Liver (tissue), 9 donors: ENCODE measurements around the gene LPIN3. TPM values are rescaled to one million over a fixed set of nuclear protein-coding genes. Genes with fewer than 3 reads are reported as not detected.

Experiments
- DNase-seq: peaks from one replicate; pipeline ENCODE4 v3.0.0-alpha.2; 2017; ENCODE audit warnings: low spot score
- H3K27ac ChIP-seq, 2 donors: one replicate each; pipeline ENCODE4 v1.7.0; 2013; ENCODE audit warnings: inconsistent platforms in 2 of 2, low read length in 2 of 2, control low read depth in 1 of 2, low read depth in 1 of 2, mild to moderate bottlenecking in 1 of 2
- H3K27me3 ChIP-seq, 4 donors: one replicate each; pipeline versions ENCODE4 v1.6.1 to v1.7.0; 2013; ENCODE audit warnings: low read length in 3 of 4, inconsistent platforms in 1 of 4, mild to moderate bottlenecking in 1 of 4, moderate library complexity in 1 of 4; ENCODE audit not compliant: control insufficient read depth in 4 of 4, insufficient read depth in 4 of 4
- H3K36me3 ChIP-seq, 4 donors: one replicate each; pipeline versions ENCODE4 v1.6.1 to v1.7.0; 2013; ENCODE audit warnings: low read length in 3 of 4, mild to moderate bottlenecking in 3 of 4, low read depth in 1 of 4, moderate library complexity in 1 of 4; ENCODE audit not compliant: control insufficient read depth in 4 of 4, insufficient read depth in 3 of 4
- H3K4me1 ChIP-seq, 4 donors: one replicate each; pipeline versions ENCODE4 v1.6.1 to v1.7.0; 2013; ENCODE audit warnings: low read length in 3 of 4, mild to moderate bottlenecking in 3 of 4, moderate library complexity in 1 of 4; ENCODE audit not compliant: control insufficient read depth in 4 of 4, insufficient read depth in 4 of 4
- H3K4me3 ChIP-seq, 3 donors: one replicate each; pipeline versions ENCODE4 v1.6.1 to v1.7.0; 2013; ENCODE audit warnings: low read length in 3 of 3, control low read depth in 1 of 3, low read depth in 1 of 3, mild to moderate bottlenecking in 1 of 3
- H3K9ac ChIP-seq, 2 donors: one replicate each; pipeline ENCODE4 v1.7.0; 2013; ENCODE audit warnings: low read length in 2 of 2, mild to moderate bottlenecking in 2 of 2, moderate library complexity in 2 of 2, control low read depth in 1 of 2, low read depth in 1 of 2
- H3K9me3 ChIP-seq, 4 donors: one replicate each; pipeline versions ENCODE4 v1.6.1 to v1.7.0; 2013; ENCODE audit warnings: low read length in 3 of 4; ENCODE audit not compliant: control insufficient read depth in 4 of 4
- FOXA1 ChIP-seq: IDR thresholded peaks from 2 replicates; pipeline ENCODE4 v1.6.1; 2016; ENCODE audit warnings: antibody characterized with exemption
- FOXA2 ChIP-seq: IDR thresholded peaks from 2 replicates; pipeline ENCODE4 v1.6.1; 2016; ENCODE audit warnings: antibody characterized with exemption
- GABPA ChIP-seq, 2 donors: IDR thresholded peaks in 1 of 2; conservative IDR thresholded peaks in 1 of 2; 2 replicates each; pipeline ENCODE4 v1.6.1; 2016; ENCODE audit warnings: antibody characterized with exemption in 2 of 2, mild to moderate bottlenecking in 1 of 2, moderate library complexity in 1 of 2
- HNF4A ChIP-seq, 2 donors: conservative IDR thresholded peaks; 2 replicates each; pipeline ENCODE4 v1.6.1; 2016; ENCODE audit warnings: antibody characterized with exemption in 2 of 2, mild to moderate bottlenecking in 2 of 2
- HNF4G ChIP-seq: IDR thresholded peaks from 2 replicates; pipeline ENCODE4 v1.6.1; 2016; ENCODE audit warnings: antibody characterized with exemption
- JUND ChIP-seq, 2 donors: IDR thresholded peaks; 2 replicates each; pipeline ENCODE4 v1.6.1; 2016; ENCODE audit warnings: antibody characterized with exemption in 2 of 2
- NR2F2 ChIP-seq: IDR thresholded peaks from 2 replicates; pipeline ENCODE4 v1.6.1; 2016; ENCODE audit warnings: antibody characterized with exemption
- RAD21 ChIP-seq, 2 donors: IDR thresholded peaks; 2 replicates each; pipeline ENCODE4 v1.6.1; 2016; ENCODE audit warnings: antibody characterized with exemption in 2 of 2, mild to moderate bottlenecking in 2 of 2
- RXRA ChIP-seq, 2 donors: IDR thresholded peaks; 2 replicates each; pipeline ENCODE4 v1.6.1; 2017 to 2018; ENCODE audit warnings: antibody characterized with exemption in 2 of 2, mild to moderate bottlenecking in 1 of 2
- SP1 ChIP-seq: IDR thresholded peaks from 2 replicates; pipeline ENCODE4 v1.6.1; 2018; ENCODE audit warnings: antibody characterized with exemption, mild to moderate bottlenecking
- TAF1 ChIP-seq: conservative IDR thresholded peaks from 2 replicates; pipeline ENCODE4 v1.6.1; 2016; ENCODE audit warnings: antibody characterized with exemption, mild to moderate bottlenecking
- YY1 ChIP-seq: IDR thresholded peaks from 2 replicates; pipeline ENCODE4 v1.6.1; 2016; ENCODE audit warnings: antibody characterized with exemption, mild to moderate bottlenecking
- WGBS: extraction: QIAGEN DNeasy Blood & Tissue Kit; methylation state at CpG from one replicate; pipeline ENCODE4 v1.1.7; 2013; 5-methylcytosine and 5-hydroxymethylcytosine counted together
- polyA plus RNA-seq, 2 donors: library from polyadenylated mRNA; stranded (reverse) in 1 of 2; unstranded in 1 of 2; fragments of 200-250 nt in 1 of 2; fragments of >200 nt in 1 of 2; fragmentation: Nextera tagmentation in 1 of 2; extraction: Ambion mirVana in 1 of 2; gene quantifications; one replicate each; pipeline versions ENCODE4 v1.2.1 to v1.2.3, GENCODE V29; 2013 to 2015
- total RNA-seq, 2 donors: library from RNA; depleted of rRNA; stranded (reverse); fragments of >200 nt; gene quantifications; one replicate each; pipeline ENCODE4 v1.2.3, GENCODE V29; 2014
- TF ChIP-seq, protein P1 (sequence below): fragments of 150-350 bp; IDR thresholded peaks from 2 replicates; pipeline ENCODE4 v1.5.1; 2017; ENCODE audit warnings: improper control_type of control experiment, low read depth, low read length; ENCODE audit not compliant: missing input control
- TF ChIP-seq, protein P2 (sequence below): IDR thresholded peaks from 2 replicates; pipeline ENCODE4 v1.6.1; 2016; ENCODE audit warnings: antibody characterized with exemption
- TF ChIP-seq, protein P3 (sequence below): IDR thresholded peaks from 2 replicates; pipeline ENCODE4 v1.6.1; 2016; ENCODE audit warnings: antibody characterized with exemption
- TF ChIP-seq, protein P4 (sequence below): IDR thresholded peaks from 2 replicates; pipeline ENCODE4 v1.6.1; 2016; ENCODE audit warnings: antibody characterized with exemption, mild to moderate bottlenecking
- TF ChIP-seq, protein P5 (sequence below): IDR thresholded peaks from 2 replicates; pipeline ENCODE4 v1.6.1; 2016; ENCODE audit warnings: antibody characterized with exemption
- donor health status: healthy.
- donor health status: healthy.
- donor health status: healthy.
- donor health status: healthy.
- donor health status: healthy.

Gene LPIN3
- total and polyA plus RNA-seq, 4 donors, result 1.5 to 32.4 (median 13.4) TPM

DNA sequence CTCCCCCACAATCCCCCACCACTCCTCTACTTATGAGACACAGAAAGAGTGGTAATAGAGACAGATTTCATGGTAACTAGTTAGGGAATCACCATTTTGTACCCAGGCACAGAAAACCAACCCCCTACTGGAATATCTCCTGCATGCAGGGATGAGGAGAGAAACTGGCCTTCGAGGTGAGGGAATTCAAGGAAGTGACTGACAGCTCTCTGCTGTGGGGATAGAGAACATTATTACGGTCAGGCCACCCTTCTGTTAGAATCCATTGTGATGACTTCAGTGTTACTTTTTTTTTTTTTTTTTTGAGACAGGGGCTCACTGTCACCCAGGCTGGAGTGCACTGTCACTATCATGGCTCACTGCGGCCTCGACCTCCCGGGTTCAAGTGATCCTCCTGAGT lies 13.4 kb upstream of the LPIN3 start:
- no peaks in the 10 kb centered on the region for H3K36me3 ChIP-seq
- DNase-seq, result no peak
- no peak overlapping the region for H3K9ac ChIP-seq
- TF ChIP-seq HNF4G (no peak), HNF4A (conservative IDR thresholded peaks at IDR 0.05) (no peak)
- TF ChIP-seq, protein P1, sequence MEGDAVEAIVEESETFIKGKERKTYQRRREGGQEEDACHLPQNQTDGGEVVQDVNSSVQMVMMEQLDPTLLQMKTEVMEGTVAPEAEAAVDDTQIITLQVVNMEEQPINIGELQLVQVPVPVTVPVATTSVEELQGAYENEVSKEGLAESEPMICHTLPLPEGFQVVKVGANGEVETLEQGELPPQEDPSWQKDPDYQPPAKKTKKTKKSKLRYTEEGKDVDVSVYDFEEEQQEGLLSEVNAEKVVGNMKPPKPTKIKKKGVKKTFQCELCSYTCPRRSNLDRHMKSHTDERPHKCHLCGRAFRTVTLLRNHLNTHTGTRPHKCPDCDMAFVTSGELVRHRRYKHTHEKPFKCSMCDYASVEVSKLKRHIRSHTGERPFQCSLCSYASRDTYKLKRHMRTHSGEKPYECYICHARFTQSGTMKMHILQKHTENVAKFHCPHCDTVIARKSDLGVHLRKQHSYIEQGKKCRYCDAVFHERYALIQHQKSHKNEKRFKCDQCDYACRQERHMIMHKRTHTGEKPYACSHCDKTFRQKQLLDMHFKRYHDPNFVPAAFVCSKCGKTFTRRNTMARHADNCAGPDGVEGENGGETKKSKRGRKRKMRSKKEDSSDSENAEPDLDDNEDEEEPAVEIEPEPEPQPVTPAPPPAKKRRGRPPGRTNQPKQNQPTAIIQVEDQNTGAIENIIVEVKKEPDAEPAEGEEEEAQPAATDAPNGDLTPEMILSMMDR, result no peak
- TF ChIP-seq, protein P2, sequence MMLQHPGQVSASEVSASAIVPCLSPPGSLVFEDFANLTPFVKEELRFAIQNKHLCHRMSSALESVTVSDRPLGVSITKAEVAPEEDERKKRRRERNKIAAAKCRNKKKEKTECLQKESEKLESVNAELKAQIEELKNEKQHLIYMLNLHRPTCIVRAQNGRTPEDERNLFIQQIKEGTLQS, result no peak
- TF ChIP-seq, protein P3, sequence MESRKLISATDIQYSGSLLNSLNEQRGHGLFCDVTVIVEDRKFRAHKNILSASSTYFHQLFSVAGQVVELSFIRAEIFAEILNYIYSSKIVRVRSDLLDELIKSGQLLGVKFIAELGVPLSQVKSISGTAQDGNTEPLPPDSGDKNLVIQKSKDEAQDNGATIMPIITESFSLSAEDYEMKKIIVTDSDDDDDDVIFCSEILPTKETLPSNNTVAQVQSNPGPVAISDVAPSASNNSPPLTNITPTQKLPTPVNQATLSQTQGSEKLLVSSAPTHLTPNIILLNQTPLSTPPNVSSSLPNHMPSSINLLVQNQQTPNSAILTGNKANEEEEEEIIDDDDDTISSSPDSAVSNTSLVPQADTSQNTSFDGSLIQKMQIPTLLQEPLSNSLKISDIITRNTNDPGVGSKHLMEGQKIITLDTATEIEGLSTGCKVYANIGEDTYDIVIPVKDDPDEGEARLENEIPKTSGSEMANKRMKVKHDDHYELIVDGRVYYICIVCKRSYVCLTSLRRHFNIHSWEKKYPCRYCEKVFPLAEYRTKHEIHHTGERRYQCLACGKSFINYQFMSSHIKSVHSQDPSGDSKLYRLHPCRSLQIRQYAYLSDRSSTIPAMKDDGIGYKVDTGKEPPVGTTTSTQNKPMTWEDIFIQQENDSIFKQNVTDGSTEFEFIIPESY, result no peak
- H3K9me3 ChIP-seq, result no peaks in the 10 kb centered on the region
- H3K27me3 ChIP-seq, result no peaks in the 10 kb centered on the region
- WGBS, result 90% methylated on average over 5 of the region's 5 CpGs
- no peak overlapping the region for H3K4me3 ChIP-seq
- H3K27ac ChIP-seq, result no peak overlapping the region
- H3K4me1 ChIP-seq, result no peaks in the 10 kb centered on the region

DNA sequence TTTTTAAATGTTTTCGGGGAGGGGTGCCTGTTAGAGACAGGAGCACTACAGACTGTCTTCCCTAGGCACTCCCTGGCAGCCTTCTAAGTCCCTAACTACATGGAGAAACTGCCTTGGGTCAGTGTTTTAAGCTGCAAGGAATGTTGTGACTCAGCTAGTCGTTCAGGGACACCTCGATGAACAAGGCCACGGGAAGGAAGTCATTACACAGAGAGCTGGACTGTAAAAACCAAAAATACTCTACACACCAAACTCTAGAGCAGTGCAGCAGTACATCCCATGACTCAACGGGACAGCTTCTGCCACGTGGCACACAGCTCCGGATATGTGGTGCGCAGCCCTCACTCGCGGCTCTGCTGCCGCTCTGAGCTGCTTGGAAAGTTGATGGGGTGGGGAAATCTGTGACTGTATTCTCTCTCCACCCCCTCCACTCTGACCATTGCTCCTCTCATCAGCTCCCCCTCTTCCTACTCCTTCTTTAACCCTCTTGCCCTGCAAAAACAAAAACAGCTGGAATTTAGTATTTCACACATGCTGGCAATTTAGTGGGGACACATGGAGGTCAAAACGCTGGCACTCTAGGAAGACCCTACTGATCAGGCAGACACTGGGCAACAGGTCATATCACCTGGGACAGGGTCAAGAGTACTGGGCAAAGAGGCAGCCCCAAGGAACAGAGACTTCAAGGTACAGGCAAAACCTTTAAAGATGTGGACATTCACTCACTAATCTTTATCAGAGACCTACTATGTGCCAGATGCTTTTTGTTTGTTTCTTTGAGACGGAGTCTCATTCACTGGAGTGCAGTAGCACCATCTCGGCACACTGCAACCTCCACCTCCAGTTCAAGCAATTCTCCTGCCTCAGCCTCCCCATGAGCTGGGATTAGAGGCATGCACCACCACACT lies 10.9 kb upstream of the LPIN3 start:
- no peaks in the 10 kb centered on the region for H3K36me3 ChIP-seq
- no peak overlapping the region for H3K9ac ChIP-seq
- 59% methylated on average over 14 of the region's 14 CpGs for WGBS
- no peaks in the 10 kb centered on the region for H3K27me3 ChIP-seq
- H3K4me3 ChIP-seq, result no peak overlapping the region
- no peak for DNase-seq
- peak overlapping the region; percentile 64 to 73 for H3K27ac ChIP-seq
- H3K4me1 ChIP-seq, result no peaks in the 10 kb centered on the region
- H3K9me3 ChIP-seq, result no peaks in the 10 kb centered on the region
- TF ChIP-seq, protein P3, result no peak
- TF ChIP-seq NR2F2 (peak; percentile 60), FOXA2 (no peak), RAD21 (IDR thresholded peaks at IDR 0.05) (peak; percentile 30 to 37), SP1 (peak; percentile 51), TAF1 (no peak), HNF4G (no peak), RXRA (IDR thresholded peaks at IDR 0.05) (peak in 1 of 2 donors; percentile 16), JUND (IDR thresholded peaks at IDR 0.05) (peak; percentile 34 to 64), GABPA (IDR thresholded peaks at IDR 0.05 in 1 of 2, conservative IDR thresholded peaks at IDR 0.05 in 1 of 2) (no peak), HNF4A (conservative IDR thresholded peaks at IDR 0.05) (no peak), FOXA1 (no peak), YY1 (peak; percentile 14)
- TF ChIP-seq, protein P2, result no peak
- TF ChIP-seq, protein P4, sequence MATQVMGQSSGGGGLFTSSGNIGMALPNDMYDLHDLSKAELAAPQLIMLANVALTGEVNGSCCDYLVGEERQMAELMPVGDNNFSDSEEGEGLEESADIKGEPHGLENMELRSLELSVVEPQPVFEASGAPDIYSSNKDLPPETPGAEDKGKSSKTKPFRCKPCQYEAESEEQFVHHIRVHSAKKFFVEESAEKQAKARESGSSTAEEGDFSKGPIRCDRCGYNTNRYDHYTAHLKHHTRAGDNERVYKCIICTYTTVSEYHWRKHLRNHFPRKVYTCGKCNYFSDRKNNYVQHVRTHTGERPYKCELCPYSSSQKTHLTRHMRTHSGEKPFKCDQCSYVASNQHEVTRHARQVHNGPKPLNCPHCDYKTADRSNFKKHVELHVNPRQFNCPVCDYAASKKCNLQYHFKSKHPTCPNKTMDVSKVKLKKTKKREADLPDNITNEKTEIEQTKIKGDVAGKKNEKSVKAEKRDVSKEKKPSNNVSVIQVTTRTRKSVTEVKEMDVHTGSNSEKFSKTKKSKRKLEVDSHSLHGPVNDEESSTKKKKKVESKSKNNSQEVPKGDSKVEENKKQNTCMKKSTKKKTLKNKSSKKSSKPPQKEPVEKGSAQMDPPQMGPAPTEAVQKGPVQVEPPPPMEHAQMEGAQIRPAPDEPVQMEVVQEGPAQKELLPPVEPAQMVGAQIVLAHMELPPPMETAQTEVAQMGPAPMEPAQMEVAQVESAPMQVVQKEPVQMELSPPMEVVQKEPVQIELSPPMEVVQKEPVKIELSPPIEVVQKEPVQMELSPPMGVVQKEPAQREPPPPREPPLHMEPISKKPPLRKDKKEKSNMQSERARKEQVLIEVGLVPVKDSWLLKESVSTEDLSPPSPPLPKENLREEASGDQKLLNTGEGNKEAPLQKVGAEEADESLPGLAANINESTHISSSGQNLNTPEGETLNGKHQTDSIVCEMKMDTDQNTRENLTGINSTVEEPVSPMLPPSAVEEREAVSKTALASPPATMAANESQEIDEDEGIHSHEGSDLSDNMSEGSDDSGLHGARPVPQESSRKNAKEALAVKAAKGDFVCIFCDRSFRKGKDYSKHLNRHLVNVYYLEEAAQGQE, result peak; percentile 33
- TF ChIP-seq, protein P5, sequence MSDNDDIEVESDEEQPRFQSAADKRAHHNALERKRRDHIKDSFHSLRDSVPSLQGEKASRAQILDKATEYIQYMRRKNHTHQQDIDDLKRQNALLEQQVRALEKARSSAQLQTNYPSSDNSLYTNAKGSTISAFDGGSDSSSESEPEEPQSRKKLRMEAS, result peak; percentile 58
- TF ChIP-seq, protein P1, result no peak
